GM21576 (cell line): ENCODE results near the gene TJP1.
"Not testable (repeated sequence)": the region's sequence is repeated elsewhere in the genome, so short reads cannot be mapped to it uniquely, and the experiment has no call there.

Experiments used
- ATAC-seq: cut with Tn5 transposase; IDR thresholded peaks from one replicate; pipeline ENCODE4 v1.9.1; 2021; ENCODE audit warnings: mild to moderate bottlenecking, moderate library complexity; ENCODE audit not compliant: unreplicated experiment

TJP1 gene

GRCh38 chr15:29670266-29670665, 152.0 kb downstream of the TJP1 start:
- no peak for ATAC-seq

- ATAC-seq = no peak
Observed at GRCh38 chr15:29669823-29670222, 152.4 kb downstream of the TJP1 start.

GRCh38 chr15:29668120-29668602, 154.1 kb downstream of the TJP1 start:
- ATAC-seq = no peak

- ATAC-seq = no peak
Observed at GRCh38 chr15:29666241-29666640, 156.0 kb downstream of the TJP1 start.

- ATAC-seq = no peak
Observed at GRCh38 chr15:29665444-29666003, 156.7 kb downstream of the TJP1 start.

GRCh38 chr15:29664406-29664805, 157.9 kb downstream of the TJP1 start:
- ATAC-seq = no peak

GRCh38 chr15:29657476-29657817, 164.8 kb downstream of the TJP1 start:
- not testable (repeated sequence) for ATAC-seq

- no peak for ATAC-seq
Observed at GRCh38 chr15:29656636-29657475, 165.4 kb downstream of the TJP1 start.

- no peak for ATAC-seq
Observed at GRCh38 chr15:29652595-29652994, 169.7 kb downstream of the TJP1 start.

- ATAC-seq = no peak
Observed at GRCh38 chr15:29651476-29652233, 170.6 kb downstream of the TJP1 start.
